Loucy (cell line): Measurements from ENCODE around the gene NBEA.

Source experiments
- H2AFZ ChIP-seq: fragments of 200-600 bp; sonication (generic); 2 replicates; pipeline ENCODE4 v1.6.0; 2016; ENCODE audit warnings: antibody characterized with exemption, mild to moderate bottlenecking, low read length, moderate library complexity
- H3F3A ChIP-seq: fragments of 200-600 bp; 2 replicates; pipeline ENCODE4 v1.6.0; 2016; ENCODE audit warnings: antibody characterized with exemption, low read depth, mild to moderate bottlenecking
- H3K27me3 ChIP-seq: fragments of 200-600 bp; sonication (generic); 2 replicates; pipeline ENCODE4 v1.6.1; 2014; ENCODE audit warnings: low read length, mild to moderate bottlenecking; ENCODE audit not compliant: insufficient read depth, poor library complexity, severe bottlenecking
- H3K36me3 ChIP-seq: fragments of 200-600 bp; sonication (generic); 2 replicates; pipeline ENCODE4 v1.6.1; 2016; ENCODE audit warnings: low read length; ENCODE audit not compliant: insufficient read depth
- H3K4me1 ChIP-seq: fragments of 200-600 bp; sonication (generic); 2 replicates; pipeline ENCODE4 v1.5.1; 2014; ENCODE audit warnings: low read length, mild to moderate bottlenecking; ENCODE audit not compliant: insufficient read depth, poor library complexity, severe bottlenecking
- H3K4me2 ChIP-seq: fragments of 200-600 bp; sonication (generic); 2 replicates; pipeline ENCODE4 v1.6.0; 2014; ENCODE audit warnings: antibody characterized with exemption, low read length, low read depth, mild to moderate bottlenecking; ENCODE audit not compliant: poor library complexity, severe bottlenecking
- H3K4me3 ChIP-seq: fragments of 200-600 bp; sonication (generic); 2 replicates; pipeline ENCODE4 v1.5.1; 2014; ENCODE audit warnings: low read length, mild to moderate bottlenecking, mixed read lengths; ENCODE audit not compliant: poor library complexity, severe bottlenecking
- H3K79me2 ChIP-seq: fragments of 200-600 bp; sonication (generic); 2 replicates; pipeline ENCODE4 v1.6.1; 2014; ENCODE audit warnings: low read length; ENCODE audit not compliant: insufficient read depth
- H3K9ac ChIP-seq: fragments of 200-600 bp; sonication (generic); 2 replicates; pipeline ENCODE4 v1.6.0; 2014; ENCODE audit warnings: mild to moderate bottlenecking, low read depth, low read length, moderate library complexity; ENCODE audit not compliant: poor library complexity, severe bottlenecking
- H3K9me2 ChIP-seq: fragments of 200-600 bp; sonication (generic); replicated peaks from 2 replicates; pipeline ENCODE4 v1.6.1; 2016; ENCODE audit warnings: low read depth, low read length, mixed read lengths
- H3K9me3 ChIP-seq: fragments of 200-600 bp; sonication (generic); 2 replicates; pipeline ENCODE4 v1.6.1; 2014; ENCODE audit warnings: mild to moderate bottlenecking, antibody characterized with exemption, low read length, low read depth; ENCODE audit not compliant: insufficient read depth
- H4K20me1 ChIP-seq: fragments of 200-600 bp; sonication (generic); 2 replicates; pipeline ENCODE4 v1.6.0; 2014; ENCODE audit warnings: antibody characterized with exemption, low read length, mild to moderate bottlenecking; ENCODE audit not compliant: insufficient read depth, poor library complexity, severe bottlenecking
- CTCF ChIP-seq: fragments of 200-600 bp; sonication (generic); conservative IDR thresholded peaks from 2 replicates; pipeline ENCODE4 v1.5.1; 2014; ENCODE audit warnings: mild to moderate bottlenecking, antibody characterized with exemption, low read length
- EZH2phosphoT487 ChIP-seq: fragments of 200-600 bp; IDR thresholded peaks from 2 replicates; pipeline ENCODE4 v1.6.1; 2018; ENCODE audit warnings: antibody characterized with exemption, mild to moderate bottlenecking, moderate library complexity, borderline replicate concordance

The NBEA gene

GRCh38 chr13:35238274-35238673, 296.2 kb downstream of the NBEA start:
- Histone ChIP-seq H3K27me3 (no peaks in the 10 kb centered on the region), H4K20me1 (no peaks in the 10 kb centered on the region), H3K9me2 (no peaks in the 10 kb centered on the region), H3K4me3 (no peak overlapping the region), H3K9ac (no peak overlapping the region), H3K9me3 (no peaks in the 10 kb centered on the region), H3K36me3 (no peaks in the 10 kb centered on the region), H3F3A (no peaks in the 10 kb centered on the region), H3K4me2 (no peak overlapping the region), H3K4me1 (no peaks in the 10 kb centered on the region), H2AFZ (no peak overlapping the region), H3K79me2 (no peaks in the 10 kb centered on the region)
- TF ChIP-seq CTCF = no peak
- no peak for TF ChIP-seq EZH2phosphoT487

DNA sequence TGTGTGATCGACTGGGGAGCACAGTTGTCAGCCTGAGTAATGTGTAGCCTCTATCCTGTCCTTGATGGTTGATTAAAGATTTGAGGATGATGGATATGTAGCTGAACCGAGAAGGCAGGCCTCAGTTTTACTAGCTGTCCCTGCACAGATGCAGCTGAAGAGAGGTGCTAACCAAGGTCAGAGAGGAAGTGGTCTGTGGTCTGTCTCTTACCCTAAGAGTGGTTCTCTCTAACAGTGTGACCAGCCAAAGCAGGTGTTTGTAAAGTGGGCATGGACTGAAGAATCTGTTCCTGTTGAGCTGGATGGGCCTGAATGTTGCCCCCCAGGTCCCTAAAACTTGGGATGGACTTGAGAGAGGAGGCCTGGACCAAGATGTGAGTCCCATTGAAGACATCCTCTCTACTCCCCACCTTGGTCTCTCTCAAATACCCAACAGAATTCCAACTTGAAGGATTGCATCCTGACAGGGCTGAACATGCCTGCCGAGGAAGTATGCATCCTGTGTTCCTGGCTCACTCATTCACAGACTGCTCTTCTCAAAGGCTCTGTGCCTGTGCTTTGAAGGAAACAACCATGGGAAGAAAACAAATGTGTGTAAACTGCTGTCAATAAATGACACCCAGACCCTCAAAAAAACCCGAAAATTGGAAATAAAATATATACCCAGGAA, 310.6 kb downstream of the NBEA start:
- Histone ChIP-seq H3K9ac (no peak overlapping the region), H3K79me2 (no peaks in the 10 kb centered on the region), H3K27me3 (no peaks in the 10 kb centered on the region), H3K4me3 (peak overlapping the region; percentile 33), H4K20me1 (no peaks in the 10 kb centered on the region), H3F3A (no peaks in the 10 kb centered on the region), H3K9me3 (peaks cover 13% of the 10 kb centered on the region; the same call in 1 of the 2 replicates), H2AFZ (no peak overlapping the region), H3K36me3 (no peaks in the 10 kb centered on the region), H3K9me2 (no peaks in the 10 kb centered on the region), H3K4me1 (peaks cover 25% of the 10 kb centered on the region), H3K4me2 (peak overlapping the region; percentile 63)
- TF ChIP-seq EZH2phosphoT487 (no peak), CTCF (no peak)

GRCh38 chr13:35255241-35255640, 313.2 kb downstream of the NBEA start:
- no peak overlapping the region for H3K4me2 ChIP-seq
- no peaks in the 10 kb centered on the region for H3K27me3 ChIP-seq
- H3K9me3 ChIP-seq = peaks cover 13% of the 10 kb centered on the region; the same call in 1 of the 2 replicates
- no peak overlapping the region for H2AFZ ChIP-seq
- TF ChIP-seq EZH2phosphoT487 = no peak
- TF ChIP-seq CTCF = no peak
- H3K9ac ChIP-seq = no peak overlapping the region
- no peaks in the 10 kb centered on the region for H3F3A ChIP-seq
- H4K20me1 ChIP-seq = no peaks in the 10 kb centered on the region
- no peak overlapping the region for H3K4me3 ChIP-seq
- H3K4me1 ChIP-seq = peaks cover 17% of the 10 kb centered on the region
- no peaks in the 10 kb centered on the region for H3K9me2 ChIP-seq
- H3K36me3 ChIP-seq = no peaks in the 10 kb centered on the region
- H3K79me2 ChIP-seq = no peaks in the 10 kb centered on the region
